DMS 273 (cell line): ENCODE data around the gene SOX18.

Source experiments
- DNase-seq: peaks from one replicate; lab custom pipeline; 2025; ENCODE audit not compliant: unreplicated experiment; lab: John Stamatoyannopoulos, UW

Gene SOX18

DNA sequence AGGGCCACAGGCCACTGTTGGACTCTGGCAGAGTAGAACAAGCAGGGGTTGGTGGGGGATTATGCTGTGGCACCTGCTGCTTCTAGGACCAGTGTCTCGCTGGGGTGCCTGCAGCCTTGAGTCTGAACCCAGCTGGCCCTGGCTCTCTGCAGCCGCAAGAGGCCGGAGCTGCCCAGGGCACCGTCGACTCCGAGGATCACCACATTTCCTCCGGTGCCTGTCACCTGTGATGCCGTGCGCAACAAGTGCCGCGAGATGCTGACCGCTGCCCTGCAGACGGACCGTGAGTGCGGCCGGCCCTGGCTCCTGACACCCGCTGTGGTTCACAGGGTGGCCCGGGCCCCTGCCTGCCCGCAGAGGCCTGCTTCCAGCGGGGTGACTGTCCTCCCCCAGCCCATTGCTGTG is 19.8 kb upstream of the SOX18 start:
- no peak for DNase-seq

DNA sequence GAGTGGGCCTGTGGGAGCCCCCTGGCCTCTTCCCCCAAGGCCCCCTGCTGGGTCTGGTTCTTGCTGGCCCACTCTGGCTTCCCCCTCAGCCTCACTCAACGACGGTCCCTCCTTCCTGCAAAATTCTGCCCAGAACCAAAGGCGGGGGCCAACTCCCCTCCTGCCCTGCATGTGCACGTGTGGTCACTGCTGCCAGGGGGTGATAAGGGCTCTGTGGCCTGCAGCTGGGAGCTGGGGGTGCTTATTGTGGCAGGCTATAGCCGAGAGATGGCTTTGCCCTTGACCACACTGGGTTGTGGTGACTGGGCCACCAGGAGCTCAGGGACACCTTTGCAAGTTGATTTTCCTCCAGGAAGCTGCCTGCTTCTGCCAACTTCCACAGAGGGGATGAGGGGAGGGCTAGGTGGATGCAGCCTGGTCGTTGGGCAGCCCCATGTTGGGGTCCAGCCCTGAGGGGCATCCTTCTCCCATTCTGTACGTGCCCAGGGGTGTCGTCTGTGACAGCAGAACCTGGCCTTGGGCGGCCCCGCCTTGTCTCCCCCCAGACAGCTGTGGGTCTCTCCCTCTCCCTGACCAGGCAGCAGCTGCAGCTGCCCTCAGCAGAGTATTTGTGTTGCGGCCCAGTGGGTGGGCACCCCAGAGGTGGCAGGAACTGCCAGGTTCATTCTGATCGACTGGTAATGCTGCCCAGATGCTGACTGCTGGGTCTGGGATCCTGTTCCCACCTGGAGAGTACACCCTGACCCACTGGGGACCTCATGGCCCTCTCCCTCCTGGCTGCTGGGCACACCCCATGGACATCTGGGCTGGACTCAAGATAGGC is 19.2 kb upstream of the SOX18 start:
- no peak for DNase-seq

DNA sequence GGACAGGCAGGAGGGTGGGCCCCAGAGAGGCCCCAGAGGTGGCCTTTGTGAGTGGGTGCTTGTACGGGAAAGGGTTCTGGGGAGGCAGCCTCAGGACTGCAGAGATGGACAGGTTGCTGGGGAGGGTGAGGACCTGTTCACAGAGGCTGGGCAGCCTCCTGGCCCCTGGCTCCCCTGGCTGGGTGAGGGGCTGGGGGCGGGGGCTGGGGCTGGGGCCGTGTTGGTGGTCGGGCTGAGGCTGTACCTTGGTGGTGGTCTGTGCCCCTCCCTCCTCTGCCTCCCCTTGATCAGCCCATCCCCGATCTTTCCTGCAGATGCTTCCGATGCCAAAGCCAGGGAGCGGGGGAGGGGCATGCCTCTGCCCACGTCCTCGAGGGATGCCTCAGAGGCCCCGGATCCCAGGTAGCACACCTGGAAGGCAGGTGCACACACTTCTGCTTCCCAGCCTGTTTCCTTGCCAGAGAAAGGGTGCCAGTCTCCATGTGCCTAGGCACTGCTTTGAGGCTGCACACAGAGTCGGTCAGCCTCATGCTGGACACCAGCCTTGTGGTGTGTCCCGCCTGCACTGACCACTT is 18.4 kb upstream of the SOX18 start:
- no peak for DNase-seq

DNA sequence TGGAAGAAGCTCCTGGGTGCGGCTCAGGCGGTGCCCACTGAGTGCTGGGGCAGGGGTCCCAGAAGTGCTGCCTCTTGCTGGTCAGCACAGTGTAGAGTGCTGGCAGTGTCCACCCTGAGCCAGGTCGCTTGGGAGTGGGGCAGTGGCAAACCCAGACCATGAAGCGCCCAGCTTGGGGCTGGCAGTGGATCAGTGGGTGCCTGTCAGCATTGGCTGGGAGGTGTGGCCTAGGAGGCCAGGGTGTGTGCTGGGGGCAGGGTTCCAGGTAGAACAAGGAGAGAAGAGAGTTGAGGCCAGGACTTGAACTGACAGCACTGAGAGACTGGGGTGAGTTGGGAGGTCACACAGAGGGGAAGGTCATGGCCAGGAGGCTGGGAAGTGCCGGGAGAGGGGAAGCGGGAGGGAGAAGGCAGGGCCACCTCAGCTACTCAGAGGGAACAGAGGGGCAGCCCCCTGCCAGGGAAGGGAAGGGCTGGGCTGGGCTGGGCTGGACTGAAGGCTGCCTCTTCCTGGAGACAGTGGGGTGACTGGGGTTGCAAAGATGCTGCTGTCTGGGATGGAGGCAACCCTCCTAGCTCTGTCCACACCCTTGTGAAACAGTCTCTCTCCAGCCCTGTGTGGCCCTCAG is 17.7 kb upstream of the SOX18 start:
- no peak for DNase-seq

DNA sequence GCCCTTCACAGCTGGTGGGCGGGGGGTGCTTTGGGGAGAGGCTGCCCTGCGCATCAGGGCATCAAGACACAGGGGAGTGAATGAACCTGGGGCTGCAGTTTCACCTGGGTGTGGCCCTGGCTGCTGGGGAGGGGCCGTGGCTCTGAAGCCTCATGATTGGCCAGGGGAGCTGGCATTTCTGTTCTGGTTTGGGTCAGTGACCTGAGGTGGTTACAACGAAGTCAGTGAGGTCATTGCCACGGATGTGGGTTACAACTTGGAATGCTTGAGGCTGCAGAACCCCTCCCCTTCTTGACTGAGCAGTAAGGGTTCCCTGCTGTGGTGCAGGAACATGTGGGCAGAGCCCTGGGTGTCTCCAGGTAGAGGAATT is 16.5 kb upstream of the SOX18 start:
- no peak for DNase-seq

DNA sequence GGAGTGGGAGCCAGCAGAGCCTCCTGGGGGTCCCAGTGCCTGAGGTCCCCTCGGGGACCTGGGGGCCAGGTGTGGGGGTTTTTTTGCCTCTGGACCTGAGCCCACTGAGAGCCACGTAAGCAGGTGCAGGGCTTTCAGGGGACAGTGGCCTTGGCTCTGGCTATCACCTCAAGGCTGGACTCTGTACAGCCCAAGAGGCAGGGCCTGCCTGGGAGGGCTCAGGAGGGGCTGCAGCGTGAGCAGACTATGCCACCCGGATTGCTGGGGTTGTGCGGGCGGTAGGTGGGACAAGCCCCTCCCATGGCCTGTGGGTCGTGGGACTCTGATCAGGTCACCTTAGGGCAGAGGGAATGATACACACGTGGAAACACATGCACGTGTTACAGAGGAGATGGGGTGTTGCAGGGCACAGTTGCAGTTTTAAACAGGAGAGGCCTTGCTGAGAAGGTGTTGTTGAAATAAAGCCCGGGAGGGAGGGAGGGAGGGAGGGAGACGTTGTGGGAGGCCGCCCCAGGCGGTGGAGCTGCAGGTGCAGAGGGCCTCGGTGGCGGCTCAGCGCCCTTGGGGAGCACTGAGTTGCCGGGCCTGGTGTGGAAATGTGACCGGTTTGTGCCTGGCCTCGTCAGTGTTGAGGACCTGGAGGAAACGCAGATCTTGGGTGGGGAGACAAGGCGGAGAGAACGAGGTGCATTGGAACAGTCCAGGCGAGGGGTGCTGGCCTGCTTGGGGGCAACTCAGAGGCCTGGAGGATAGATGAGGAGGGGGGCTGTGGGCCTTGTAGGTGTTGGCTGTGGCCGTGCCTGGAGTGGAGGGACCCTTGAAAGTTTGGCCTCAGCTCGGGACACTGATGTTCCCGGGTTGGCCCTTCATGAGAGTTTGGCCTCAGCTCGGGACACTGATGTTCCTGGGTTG is 15.9 kb upstream of the SOX18 start:
- no peak for DNase-seq

DNA sequence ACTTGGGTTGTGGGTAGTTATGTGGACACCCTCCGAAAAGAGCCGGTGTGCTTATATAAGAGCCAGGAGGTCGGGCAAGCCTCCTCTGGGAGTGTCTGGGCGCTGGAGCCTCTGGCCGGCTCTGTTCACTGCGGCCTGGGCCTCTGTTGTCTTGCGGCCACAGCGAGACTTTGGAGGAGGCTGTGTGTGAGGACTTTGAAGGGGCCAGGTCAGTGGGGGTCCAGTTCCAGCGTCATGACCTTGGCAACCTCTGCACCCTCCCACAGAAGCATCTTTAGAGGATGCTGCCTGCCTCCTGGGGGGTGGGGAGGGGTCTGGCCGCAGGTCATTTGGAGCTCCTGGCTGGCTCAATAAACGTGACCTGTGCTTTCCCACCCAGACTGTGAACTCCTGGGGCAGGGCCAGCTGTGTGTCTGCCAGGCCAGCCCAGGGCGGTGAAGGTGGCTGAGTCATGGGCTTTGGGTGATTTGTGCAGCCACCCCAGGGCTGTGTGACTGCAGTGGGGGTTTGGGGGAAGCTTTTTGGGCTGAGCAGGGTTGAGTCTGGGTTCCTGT is 14.8 kb upstream of the SOX18 start:
- no peak for DNase-seq

DNA sequence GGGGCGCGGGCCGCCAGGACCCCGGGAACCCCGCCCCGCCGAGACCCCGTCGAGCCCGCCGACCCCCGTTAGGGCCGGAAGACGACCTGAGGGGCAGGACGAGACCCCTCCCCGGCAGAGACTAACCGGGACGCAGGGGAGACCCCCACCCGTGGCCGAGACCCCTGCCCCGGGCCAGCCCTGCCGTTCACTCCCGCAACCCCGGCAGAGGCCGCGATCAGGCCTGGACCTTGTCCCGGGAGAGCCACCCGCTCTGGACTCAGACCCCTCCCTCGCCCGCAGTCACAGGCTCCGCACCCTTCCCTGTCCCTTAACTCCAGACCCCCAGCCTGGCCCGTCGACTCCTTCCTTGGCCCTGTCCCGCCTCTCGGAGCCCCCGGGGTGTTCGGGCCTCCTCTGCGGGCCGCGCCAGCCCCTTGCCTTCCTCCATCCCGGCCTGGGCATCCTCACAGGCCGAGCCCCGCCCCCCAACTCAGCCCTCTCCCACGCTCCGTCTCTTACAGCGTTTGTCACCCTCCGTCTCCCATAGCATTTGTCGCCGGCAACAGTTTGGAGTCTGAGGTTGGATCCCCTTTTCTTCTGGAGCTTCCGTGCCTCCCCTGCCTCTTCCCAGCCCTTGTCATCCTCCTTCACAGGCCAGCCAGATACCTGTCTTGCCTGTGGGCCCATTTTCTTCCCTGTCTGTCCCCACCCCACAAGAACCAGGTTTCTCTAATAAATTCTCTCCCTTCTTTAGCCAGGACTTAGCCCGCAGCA is 14.1 kb upstream of the SOX18 start:
- peak; percentile 46 for DNase-seq

DNA sequence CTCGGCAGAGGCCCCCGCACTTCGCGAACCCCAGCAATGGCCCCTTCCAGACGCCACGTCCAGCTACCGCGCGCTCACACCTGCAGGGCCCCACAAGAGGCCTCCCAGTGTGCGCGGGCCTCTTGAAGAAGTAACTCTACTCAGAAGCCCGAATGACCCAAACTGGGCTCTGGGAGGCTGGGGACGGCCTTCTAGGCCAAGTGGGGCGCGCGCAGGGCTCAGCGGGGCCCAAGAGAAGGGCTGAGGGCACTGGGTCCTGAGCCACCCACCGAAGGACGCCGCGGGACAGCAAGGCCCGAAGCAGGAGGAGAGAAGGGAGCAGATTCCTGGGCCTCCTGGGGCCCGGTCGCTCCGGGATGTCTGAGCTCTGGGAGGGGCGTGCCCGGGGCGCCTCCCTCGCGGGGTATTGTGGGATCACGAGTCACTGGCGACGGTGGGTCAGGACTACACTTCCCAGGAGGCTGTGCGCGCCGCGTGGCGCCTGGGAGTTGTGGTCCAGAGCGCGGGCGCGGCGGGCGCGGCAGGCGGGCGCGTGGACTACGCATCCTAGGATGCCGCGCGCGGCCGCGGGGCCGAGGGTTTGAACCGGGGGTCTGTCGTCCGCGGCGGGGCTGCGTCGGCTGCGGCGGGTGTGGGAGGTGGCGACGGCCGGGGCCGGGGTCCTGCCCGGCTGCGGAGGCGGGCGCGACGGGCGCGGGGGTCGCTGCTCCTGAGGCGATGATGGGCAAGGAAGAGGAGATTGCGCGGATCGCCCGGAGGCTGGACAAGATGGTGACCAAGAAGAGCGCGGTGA is 13.4 kb upstream of the SOX18 start, which contains the start of gene TCEA2:
Gene TCEA2 (plus strand): TSS at position 603 of the 793 bp plus-strand sequence. CDS start 115 bp downstream, at position 718.
- DNase-seq: peak; percentile 99

DNA sequence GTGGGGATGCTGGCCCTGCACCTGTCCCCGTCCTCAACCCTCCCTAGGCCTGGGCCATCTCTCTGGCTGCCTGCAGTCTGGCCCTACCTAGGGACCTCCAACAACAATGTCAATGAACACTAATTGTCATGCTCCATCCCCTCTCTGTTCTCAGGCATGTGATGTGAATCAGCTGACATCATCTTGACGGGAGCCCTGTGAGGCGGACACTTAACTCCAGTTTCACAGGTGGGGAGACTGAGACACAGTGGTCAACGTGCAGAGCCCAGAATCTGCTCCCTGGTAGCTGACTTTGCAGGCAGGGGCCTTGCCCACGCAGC is 12.8 kb upstream of the SOX18 start:
- no peak for DNase-seq

DNA sequence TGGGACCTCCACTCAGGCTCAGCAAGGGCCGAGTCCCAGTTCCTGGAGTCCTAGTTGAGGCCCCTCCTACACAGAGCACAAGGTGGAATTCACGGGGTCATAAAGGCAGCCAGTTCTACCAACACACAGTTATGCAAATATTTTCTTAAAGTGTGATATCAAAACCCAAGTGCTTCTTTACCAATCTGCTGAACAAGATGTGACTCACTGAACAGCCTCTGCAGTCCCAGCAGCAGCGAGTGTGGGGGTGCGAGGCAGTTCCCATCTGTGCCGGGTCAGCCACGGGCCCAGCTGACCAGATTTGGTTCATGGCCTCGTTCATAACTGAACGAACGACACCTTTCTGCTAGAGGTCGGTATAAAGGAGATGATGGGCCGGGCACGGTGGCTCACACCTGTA is 9.1 kb upstream of the SOX18 start:
- no peak for DNase-seq

DNA sequence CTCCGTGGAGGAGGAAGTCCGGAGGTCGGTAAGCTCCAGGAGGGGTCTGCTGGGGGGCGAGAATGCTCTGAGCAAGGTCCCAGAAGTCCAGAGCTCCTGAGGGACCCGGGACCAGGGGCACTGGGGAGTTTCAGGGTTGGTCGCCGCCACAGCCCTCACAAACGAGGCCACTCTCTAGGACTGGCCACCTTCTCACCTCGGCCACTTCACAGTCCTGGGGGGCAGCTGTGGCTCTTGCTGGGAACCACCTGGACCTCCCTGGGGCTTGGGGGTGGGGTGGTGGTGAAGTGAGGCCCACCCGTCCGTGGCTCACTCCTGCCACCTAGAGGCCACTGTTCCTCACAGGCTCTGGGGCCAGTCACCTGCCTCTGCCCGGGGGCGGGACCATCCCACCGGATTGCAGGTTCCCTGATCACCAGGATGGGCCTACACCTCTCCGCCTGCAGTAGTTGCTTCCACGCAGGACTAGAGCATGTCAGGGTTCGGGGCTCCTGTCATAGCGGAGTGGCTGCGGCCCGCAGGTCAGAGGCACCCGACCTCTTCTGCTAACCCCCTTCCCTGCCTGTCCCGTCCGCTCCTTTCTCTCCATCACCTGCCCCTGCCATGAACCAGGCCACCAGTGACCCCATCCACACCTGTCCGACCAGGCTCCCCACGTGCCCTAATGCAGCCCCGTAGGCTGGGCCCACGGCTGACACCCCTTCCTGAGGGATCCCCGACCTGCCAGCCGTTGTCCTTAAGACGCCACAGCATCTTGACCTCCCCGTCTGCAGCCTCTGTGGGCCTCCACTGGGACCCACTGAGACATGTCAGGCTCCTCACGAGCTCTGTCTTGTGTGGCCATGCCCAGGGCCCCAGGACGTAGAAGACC is 8.4 kb upstream of the SOX18 start:
- peak; percentile 93 for DNase-seq

DNA sequence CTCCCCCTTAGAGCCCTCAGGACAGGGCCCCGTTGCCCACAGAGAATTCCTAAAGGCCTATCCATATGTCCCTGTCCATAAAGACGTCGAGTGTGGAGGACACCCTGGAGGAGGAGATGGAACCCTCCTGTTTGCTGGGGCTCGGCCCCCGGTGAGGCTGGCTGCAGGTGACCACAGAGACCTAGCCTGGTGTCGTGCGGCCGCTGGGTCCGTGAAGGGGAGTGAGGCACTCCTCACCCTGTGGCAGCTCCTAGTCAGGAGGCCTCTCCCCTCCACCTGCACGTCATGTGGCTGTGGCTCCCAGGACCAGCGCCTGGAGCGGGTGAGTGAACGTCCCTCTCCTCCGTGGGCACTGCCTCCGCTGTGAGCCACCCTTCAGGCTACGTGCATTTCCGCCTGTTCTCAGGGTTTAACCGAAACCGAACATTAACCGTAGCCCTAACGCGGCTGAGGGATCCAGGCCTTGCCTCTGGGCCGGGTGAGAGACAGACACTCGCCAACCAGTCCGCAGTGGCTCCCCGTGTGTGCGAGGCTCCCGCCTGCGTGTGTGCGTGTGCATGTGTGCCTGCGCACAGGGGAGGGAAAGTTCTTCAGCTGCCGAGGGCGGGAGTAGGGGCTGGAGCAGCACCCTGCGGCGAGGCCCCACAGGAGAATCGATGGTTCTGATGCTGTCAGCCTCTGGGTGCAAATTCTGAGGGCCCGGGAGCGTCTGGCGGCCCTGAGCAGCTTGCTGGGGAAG is 7.6 kb upstream of the SOX18 start:
- DNase-seq: no peak

DNA sequence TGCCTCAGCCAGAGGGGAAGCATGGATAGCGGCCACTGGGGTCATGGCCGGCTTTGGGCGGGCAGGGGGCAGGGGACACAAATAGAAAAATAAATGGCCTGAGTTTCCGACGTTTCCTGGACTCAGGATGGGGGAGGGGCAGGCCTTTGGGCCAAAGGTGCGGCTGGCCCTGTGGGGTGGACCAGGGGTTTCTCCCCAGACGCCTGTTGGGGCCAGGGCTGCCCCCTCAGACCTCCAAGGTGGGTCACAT is 7.1 kb upstream of the SOX18 start:
- DNase-seq: no peak

DNA sequence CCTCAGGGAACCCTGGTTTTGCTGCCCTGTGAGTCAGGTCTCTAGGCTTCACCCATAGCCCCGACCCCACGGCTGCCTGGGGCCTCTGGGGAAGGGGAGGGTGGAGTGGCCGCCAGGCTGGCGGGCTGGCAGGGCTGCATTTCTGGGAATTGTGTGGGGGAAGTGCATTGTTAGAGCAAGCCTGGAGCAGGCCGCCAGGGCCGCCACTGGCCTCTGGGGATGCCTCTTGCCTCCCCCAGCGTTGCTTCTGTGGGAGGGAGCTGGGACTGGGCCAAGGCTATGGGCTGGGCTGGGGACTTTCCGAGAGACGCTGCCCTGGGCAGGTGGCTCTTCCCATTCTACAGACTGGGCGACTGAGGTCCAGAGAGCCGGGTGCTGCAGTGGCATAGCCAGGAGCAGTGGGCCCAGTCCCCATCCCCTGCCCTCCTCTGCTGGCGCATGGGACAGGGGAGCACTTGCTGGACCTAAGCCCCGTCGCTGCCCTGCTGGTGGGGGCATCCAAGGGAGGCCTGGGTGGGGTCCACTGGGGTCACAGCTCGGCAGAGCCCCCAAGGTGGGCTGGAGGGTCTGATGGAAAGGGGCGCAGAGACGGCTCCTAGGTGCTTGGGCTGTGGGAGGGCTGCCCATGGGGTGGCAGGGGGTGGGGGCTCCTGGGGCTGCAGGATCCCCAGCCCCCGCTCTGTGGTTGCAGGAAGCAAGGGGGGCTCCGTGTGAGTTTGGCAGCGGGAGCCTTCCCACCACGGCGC is 6.6 kb upstream of the SOX18 start:
- peak; percentile 86 for DNase-seq

DNA sequence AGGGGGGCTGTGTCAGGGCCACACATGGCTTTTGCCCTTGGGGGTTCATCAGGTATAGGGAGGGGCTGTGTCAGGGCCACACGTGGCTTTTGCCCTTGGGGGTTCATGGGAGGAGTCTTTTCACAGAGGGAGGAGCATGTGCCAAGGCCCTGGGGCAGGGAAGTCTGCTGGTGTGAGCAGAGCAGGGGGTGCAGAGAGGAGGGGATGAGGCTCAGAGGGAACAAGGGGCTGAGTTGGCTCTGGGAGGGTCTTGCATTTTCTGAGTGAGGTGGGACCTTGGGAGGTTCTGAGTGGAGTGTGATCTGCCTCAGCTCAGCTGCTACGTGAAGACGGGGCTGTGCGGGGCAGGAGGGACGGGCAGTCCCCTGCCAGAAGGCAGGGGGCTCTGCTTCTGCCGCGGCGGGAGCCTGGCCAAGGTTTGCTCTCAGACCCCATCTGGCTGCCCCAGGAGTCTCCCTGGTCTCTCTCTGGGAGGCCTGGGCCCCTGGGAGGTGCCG is 6.0 kb upstream of the SOX18 start:
- peak; percentile 86 for DNase-seq
